GM12872 (cell line): Measurements from ENCODE around the gene DENND1A.

Experiments
- TF ChIP-seq, protein P1 (sequence below): IDR thresholded peaks from 3 replicates; pipeline ENCODE4 v1.5.1; 2011; ENCODE audit warnings: low read depth, mild to moderate bottlenecking, low read length, moderate library complexity; ENCODE audit not compliant: insufficient read depth

DENND1A gene

GRCh38 chr9:123654994-123655637, 274.8 kb downstream of the DENND1A start:
- TF ChIP-seq, protein P1, sequence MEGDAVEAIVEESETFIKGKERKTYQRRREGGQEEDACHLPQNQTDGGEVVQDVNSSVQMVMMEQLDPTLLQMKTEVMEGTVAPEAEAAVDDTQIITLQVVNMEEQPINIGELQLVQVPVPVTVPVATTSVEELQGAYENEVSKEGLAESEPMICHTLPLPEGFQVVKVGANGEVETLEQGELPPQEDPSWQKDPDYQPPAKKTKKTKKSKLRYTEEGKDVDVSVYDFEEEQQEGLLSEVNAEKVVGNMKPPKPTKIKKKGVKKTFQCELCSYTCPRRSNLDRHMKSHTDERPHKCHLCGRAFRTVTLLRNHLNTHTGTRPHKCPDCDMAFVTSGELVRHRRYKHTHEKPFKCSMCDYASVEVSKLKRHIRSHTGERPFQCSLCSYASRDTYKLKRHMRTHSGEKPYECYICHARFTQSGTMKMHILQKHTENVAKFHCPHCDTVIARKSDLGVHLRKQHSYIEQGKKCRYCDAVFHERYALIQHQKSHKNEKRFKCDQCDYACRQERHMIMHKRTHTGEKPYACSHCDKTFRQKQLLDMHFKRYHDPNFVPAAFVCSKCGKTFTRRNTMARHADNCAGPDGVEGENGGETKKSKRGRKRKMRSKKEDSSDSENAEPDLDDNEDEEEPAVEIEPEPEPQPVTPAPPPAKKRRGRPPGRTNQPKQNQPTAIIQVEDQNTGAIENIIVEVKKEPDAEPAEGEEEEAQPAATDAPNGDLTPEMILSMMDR = no peak

DNA sequence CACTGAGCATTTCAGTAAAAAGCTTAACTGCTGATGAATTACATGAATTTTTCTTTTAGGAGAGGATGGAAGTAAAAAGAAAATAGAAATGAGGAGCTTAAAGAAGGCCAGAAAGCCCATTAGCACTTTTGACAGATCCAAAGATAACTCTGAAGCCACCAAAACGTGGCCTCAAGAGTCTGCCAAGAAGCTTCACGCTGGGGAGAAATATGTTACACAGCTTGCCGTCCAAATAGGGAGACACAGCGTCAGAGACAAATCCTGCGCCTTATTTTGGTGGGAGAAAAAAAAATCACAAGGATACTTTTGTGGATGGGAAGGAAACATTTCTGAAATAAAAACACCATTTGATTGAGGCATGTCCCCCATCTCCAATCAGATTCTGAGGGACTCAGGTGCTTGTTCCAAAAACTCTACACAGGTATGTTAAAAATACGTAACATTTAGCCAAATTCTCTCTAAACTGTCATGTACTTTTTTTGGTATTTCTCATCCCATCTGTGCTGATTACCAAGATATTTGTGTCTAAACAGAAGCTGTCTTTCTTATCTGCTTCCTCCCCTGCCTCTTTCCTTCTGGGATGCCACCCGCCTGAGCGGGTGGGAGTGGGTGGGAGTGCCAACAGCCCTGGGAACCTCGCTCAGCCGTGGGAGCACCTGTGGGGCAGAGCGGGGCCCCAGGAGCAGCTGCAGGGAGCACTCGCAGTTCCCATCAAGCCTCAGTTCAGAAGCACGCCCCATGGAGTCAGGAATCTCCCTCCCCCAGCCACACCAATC, 275.5 kb downstream of the DENND1A start:
- TF ChIP-seq, protein P1 = no peak

DNA sequence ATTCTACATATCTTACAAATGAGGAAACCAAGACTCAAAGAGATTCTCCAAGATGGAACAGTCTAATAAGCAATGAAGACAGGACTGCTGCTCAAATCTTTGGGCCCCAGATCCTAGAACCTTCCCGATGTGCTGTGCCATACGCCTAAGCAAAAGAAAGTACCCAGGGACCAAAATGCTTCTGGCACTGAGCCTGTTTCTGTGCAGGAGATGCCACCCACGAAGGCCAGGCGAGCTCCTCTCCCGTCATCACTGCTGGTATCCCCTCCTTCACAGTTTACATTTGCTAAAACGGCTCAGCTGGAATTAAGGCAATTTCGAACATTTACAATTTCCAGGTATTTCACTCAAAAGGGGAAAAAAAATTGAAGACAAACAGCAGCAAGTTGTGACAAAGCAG, 277.5 kb downstream of the DENND1A start:
- TF ChIP-seq, protein P1 = no peak

DNA sequence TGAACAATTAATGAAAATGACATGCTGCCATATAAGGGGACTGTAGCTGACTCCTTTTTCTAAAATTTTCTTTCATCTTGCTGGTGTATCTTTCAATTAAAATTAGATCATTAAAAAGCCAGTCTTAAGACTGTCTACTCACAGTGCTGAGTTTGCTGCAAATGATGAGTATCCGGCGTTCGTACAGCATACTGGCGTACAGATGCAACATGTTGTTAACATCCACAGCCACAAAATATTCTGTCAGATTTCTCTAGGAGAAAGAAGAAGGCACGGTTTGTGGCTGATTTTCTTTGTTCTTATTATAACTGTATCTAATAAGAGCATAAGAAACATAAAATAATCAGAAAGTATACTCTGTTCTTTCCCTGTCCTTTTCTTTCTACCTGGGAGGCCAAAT, 278.1 kb downstream of the DENND1A start:
- TF ChIP-seq, protein P1 = no peak

- TF ChIP-seq, protein P1 = no peak
These were observed 278.7 kb downstream of the DENND1A start for GRCh38 chr9:123651273-123651672.

- TF ChIP-seq, protein P1 = no peak
These were observed 280.0 kb downstream of the DENND1A start for GRCh38 chr9:123649909-123650308.

DNA sequence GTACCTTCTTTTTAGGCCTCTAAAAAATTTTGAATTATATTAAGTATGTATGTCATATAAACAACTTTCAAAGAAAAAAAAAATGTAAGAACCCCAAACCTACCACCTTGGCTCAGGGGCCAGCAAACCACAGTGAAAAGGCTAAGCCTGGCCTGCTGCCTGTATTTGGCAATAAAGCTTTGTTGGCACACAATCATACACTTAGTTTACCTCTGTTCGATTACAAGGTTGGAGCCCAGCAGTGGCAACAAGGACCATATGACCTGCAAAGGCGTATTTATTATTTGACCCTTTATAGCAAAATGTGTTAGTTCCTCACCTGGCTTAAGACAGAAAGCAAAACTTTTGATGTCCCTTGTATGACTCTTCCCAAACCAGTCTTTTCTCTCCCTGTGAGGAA, 282.8 kb downstream of the DENND1A start:
- TF ChIP-seq, protein P1 = no peak
